OCI-LY7 (cell line): ENCODE data around the gene BPIFB6. TPM values are rescaled to one million over a fixed set of nuclear protein-coding genes. Genes with fewer than 3 reads are reported as not detected.

Experiments used
- BruUV-seq: library from RNA; stranded (reverse); fragments of 400-500 nt; replicated peaks from 2 replicates; lab custom pipeline; 2021; lab: Mats Ljungman, UMichigan
- CTCF ChIA-PET: fragments of 300-600 bp; sonication (Branson Sonifier 250); formaldehyde crosslinking; loops from one replicate; lab custom pipeline; 2022; ENCODE audit warnings: antibody characterized with exemption; ENCODE audit not compliant: unreplicated experiment; lab: Charles Lee
- POLR2A ChIA-PET: fragments of 300-600 bp; sonication (Branson Sonifier 250); formaldehyde crosslinking; loops from one replicate; lab custom pipeline; 2022; ENCODE audit warnings: antibody characterized with exemption; lab: Charles Lee
- DNase-seq: peaks from one replicate; pipeline ENCODE4 v3.0.0-alpha.2; 2015; ENCODE audit warnings: low spot score
- H2AFZ ChIP-seq: fragments of 200-600 bp; sonication (generic), shearing (Covaris generic); 2 replicates; pipeline ENCODE4 v1.6.1; 2014; ENCODE audit warnings: mild to moderate bottlenecking, antibody characterized with exemption, low read length, moderate library complexity
- H3K27ac ChIP-seq: fragments of 200-600 bp; sonication (generic); 2 replicates; pipeline ENCODE4 v1.5.1; 2014; ENCODE audit warnings: mixed run types, low read depth, mild to moderate bottlenecking, moderate library complexity, low read length, inconsistent platforms; ENCODE audit not compliant: poor library complexity, severe bottlenecking
- H3K36me3 ChIP-seq: fragments of 200-600 bp; sonication (generic); 2 replicates; pipeline ENCODE4 v1.6.1; 2014; ENCODE audit warnings: mild to moderate bottlenecking, antibody characterized with exemption, low read length, moderate library complexity, mixed read lengths; ENCODE audit not compliant: insufficient read depth
- H3K4me1 ChIP-seq: fragments of 200-600 bp; sonication (generic); 2 replicates; pipeline ENCODE4 v1.5.1; 2014; ENCODE audit warnings: mild to moderate bottlenecking, low read length; ENCODE audit not compliant: insufficient read depth, poor library complexity, severe bottlenecking
- H3K4me2 ChIP-seq: fragments of 200-600 bp; sonication (generic); 2 replicates; pipeline ENCODE4 v1.6.1; 2014; ENCODE audit warnings: mild to moderate bottlenecking, low read length
- H3K4me3 ChIP-seq: fragments of 200-600 bp; sonication (generic); 2 replicates; pipeline ENCODE4 v1.5.1; 2014; ENCODE audit warnings: mild to moderate bottlenecking, low read depth, low read length; ENCODE audit not compliant: poor library complexity, severe bottlenecking
- H3K79me2 ChIP-seq: fragments of 200-600 bp; sonication (generic); 2 replicates; pipeline ENCODE4 v1.6.1; 2016; ENCODE audit warnings: low read depth, mild to moderate bottlenecking, low read length, moderate library complexity, mixed read lengths; ENCODE audit not compliant: insufficient read depth
- H3K9me2 ChIP-seq: fragments of 200-600 bp; sonication (generic); 2 replicates; pipeline ENCODE4 v1.6.1; 2016; ENCODE audit warnings: mild to moderate bottlenecking, low read length, mixed read lengths; ENCODE audit not compliant: insufficient read depth
- H3K9me3 ChIP-seq: fragments of 200-600 bp; sonication (generic); 2 replicates; pipeline ENCODE4 v1.6.1; 2014; ENCODE audit warnings: mild to moderate bottlenecking, mixed run types, low read length, mixed read lengths
- H4K20me1 ChIP-seq: fragments of 200-600 bp; sonication (generic); 2 replicates; pipeline ENCODE4 v1.6.1; 2014; ENCODE audit warnings: mild to moderate bottlenecking, antibody characterized with exemption, low read length, moderate library complexity, mixed read lengths; ENCODE audit not compliant: insufficient read depth
- EZH2phosphoT487 ChIP-seq: fragments of 200-600 bp; sonication (generic); IDR thresholded peaks from 2 replicates; pipeline ENCODE4 v1.6.1; 2018; ENCODE audit warnings: low read depth, borderline replicate concordance, mild to moderate bottlenecking, mixed run types, antibody characterized with exemption, low read length, moderate library complexity, mixed read lengths
- intact Hi-C: fragments of 100-400 bp; cut with micrococcal nuclease; formaldehyde crosslinking; loops from one replicate; pipeline ENCODE4 v1.10.0; 2022; ENCODE audit not compliant: unreplicated experiment
- total RNA-seq, 2 experiments: library from RNA; depleted of rRNA in 1 of 2; stranded (reverse); fragments of >200 nt in 1 of 2; shearing (Covaris generic) in 1 of 2; gene quantifications; 2 replicates each; pipeline ENCODE4 v1.2.3, GENCODE V29; 2014 to 2022
- TF ChIP-seq, protein P1 (sequence below): fragments of 200-600 bp; sonication (generic); conservative IDR thresholded peaks from 2 replicates; pipeline ENCODE4 v1.5.1; 2014; ENCODE audit warnings: mild to moderate bottlenecking, antibody characterized with exemption, low read length, moderate library complexity, mixed read lengths

Gene BPIFB6
- total RNA-seq, 2 experiments from 2014 or later, result not detected

DNA sequence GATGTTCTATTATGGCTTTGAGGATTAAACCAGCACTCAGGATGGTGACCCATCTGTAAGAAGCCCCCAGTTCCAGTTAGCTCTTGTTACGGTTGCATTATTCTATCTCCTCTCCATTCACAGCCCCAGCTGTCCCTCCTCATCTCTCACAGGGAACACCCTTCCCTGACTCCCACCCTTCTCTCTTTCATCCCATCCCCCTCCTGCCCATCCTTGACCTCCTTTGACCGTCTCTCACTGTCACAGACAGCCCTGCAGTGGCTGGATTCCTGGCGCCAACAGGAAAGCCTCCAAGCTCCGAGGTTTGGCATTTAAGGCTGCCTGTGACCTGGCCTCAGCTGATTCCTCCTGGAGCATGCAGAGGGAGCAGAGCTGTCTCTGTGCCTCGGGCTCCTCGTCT lies 43.8 kb downstream of the BPIFB6 start:
- intact Hi-C loops, result no loop called here
- H4K20me1 ChIP-seq, result no peaks in the 10 kb centered on the region
- no peaks in the 10 kb centered on the region for H3K4me1 ChIP-seq
- H3K9me2 ChIP-seq, result no peaks in the 10 kb centered on the region
- no TSS peak for BruUV-seq
- H3K4me2 ChIP-seq, result no peak overlapping the region
- H3K79me2 ChIP-seq, result no peaks in the 10 kb centered on the region
- H3K27ac ChIP-seq, result no peak overlapping the region
- H3K4me3 ChIP-seq, result no peak overlapping the region
- ChIA-PET CTCF (no interaction called here), POLR2A (interaction anchor here (0.7 kb wide), 2 partner anchors 60 to 160 kb away, joined by 3 to 9 read pairs; no protein-coding TSS in a partner anchor)
- DNase-seq, result no peak
- no peak overlapping the region for H2AFZ ChIP-seq
- no peak for TF ChIP-seq EZH2phosphoT487
- TF ChIP-seq, protein P1, sequence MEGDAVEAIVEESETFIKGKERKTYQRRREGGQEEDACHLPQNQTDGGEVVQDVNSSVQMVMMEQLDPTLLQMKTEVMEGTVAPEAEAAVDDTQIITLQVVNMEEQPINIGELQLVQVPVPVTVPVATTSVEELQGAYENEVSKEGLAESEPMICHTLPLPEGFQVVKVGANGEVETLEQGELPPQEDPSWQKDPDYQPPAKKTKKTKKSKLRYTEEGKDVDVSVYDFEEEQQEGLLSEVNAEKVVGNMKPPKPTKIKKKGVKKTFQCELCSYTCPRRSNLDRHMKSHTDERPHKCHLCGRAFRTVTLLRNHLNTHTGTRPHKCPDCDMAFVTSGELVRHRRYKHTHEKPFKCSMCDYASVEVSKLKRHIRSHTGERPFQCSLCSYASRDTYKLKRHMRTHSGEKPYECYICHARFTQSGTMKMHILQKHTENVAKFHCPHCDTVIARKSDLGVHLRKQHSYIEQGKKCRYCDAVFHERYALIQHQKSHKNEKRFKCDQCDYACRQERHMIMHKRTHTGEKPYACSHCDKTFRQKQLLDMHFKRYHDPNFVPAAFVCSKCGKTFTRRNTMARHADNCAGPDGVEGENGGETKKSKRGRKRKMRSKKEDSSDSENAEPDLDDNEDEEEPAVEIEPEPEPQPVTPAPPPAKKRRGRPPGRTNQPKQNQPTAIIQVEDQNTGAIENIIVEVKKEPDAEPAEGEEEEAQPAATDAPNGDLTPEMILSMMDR, result no peak
- no peaks in the 10 kb centered on the region for H3K36me3 ChIP-seq
- no peaks in the 10 kb centered on the region for H3K9me3 ChIP-seq

DNA sequence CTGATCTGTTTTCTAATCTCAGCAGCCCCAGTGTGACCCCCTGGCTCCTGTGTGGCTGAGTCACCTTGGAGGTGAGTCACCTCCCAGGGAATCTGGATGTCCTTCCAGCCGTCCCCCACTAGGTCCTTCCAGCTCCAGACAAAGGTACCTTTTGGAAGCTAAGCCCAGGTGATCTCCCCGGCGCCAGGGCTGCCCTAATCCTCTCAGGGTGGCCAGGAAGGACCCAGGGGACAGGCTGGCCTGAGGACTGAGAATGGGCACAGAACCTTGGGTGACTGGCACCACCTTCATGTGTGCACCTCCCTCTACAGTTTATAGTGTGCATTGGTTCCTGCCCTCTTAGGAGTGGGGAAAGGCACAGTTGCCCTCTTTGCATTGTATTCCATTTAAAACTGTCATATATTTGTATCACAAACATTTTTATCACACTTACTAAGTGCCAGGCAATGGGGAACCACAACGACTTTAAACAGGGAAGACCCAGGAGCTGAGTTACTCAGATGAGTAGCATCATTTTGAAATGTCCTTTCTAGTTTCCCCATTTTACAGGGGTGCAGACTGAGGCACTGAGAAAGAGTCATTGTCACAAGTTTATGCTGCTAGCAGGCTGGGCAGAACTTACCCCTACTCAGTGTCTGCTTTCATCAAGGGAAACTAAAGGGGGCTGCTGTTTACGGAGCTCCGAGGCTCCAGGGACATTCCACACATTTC lies 45.4 kb downstream of the BPIFB6 start:
- no peaks in the 10 kb centered on the region for H3K9me2 ChIP-seq
- H3K4me2 ChIP-seq, result no peak overlapping the region
- no peak for DNase-seq
- ChIA-PET POLR2A (no interaction called here), CTCF (no interaction called here)
- H3K36me3 ChIP-seq, result no peaks in the 10 kb centered on the region
- no peaks in the 10 kb centered on the region for H3K79me2 ChIP-seq
- no peaks in the 10 kb centered on the region for H4K20me1 ChIP-seq
- intact Hi-C loops, result no loop called here
- BruUV-seq, result no TSS peak
- TF ChIP-seq, protein P1, result peak; percentile 52
- no peak for TF ChIP-seq EZH2phosphoT487
- no peak overlapping the region for H3K27ac ChIP-seq
- no peaks in the 10 kb centered on the region for H3K9me3 ChIP-seq
- no peak overlapping the region for H2AFZ ChIP-seq
- H3K4me1 ChIP-seq, result no peaks in the 10 kb centered on the region
- H3K4me3 ChIP-seq, result no peak overlapping the region

DNA sequence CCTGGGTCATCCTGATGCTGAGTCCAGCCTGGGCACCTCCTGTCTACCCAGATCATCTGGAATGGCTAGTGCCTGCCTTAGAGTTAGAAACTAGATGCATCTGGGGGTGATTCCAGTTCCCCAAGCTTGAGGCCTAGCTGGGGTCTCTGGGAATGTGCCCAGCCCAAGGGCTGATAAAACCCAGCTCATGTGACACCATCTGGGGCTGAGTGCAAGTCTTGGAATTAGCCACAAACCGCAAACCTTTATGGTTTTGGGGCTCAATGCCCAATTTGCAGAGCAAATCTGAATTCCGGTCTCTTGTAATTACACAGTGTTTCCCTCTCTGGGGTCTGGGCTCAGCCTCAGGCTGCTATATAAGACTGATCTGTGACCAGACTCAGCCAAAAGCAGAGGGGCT lies 47.8 kb downstream of the BPIFB6 start, which contains the start of gene BPIFB4:
Gene BPIFB4 (plus strand): TSS at position 385 of the 400 bp plus-strand sequence. CDS start 1,884 bp downstream, outside the sequence.
- no peaks in the 10 kb centered on the region for H3K4me1 ChIP-seq
- no peak for DNase-seq
- no peaks in the 10 kb centered on the region for H3K9me2 ChIP-seq
- CTCF ChIA-PET, result no interaction called here
- POLR2A ChIA-PET, result interaction anchor here (0.5 kb wide), 1 partner anchor 278 kb away, joined by 3 read pairs; no protein-coding TSS in a partner anchor
- H3K4me2 ChIP-seq, result no peak within 1 kb of the TSS
- no peak within 1 kb of the TSS for H2AFZ ChIP-seq
- TF ChIP-seq EZH2phosphoT487, result no peak
- TF ChIP-seq, protein P1, result no peak
- H3K4me3 ChIP-seq, result no peak within 1 kb of the TSS
- no peaks in the 10 kb centered on the region for H4K20me1 ChIP-seq
- no peak within 1 kb of the TSS for H3K27ac ChIP-seq
- no peaks in the 10 kb centered on the region for H3K36me3 ChIP-seq
- H3K9me3 ChIP-seq, result no peaks in the 10 kb centered on the region
- H3K79me2 ChIP-seq, result no peaks in the 10 kb centered on the region
- no TSS peak for BruUV-seq
- intact Hi-C loops, result no loop called here
